ENCODE results near the gene C3orf18.

DNA sequence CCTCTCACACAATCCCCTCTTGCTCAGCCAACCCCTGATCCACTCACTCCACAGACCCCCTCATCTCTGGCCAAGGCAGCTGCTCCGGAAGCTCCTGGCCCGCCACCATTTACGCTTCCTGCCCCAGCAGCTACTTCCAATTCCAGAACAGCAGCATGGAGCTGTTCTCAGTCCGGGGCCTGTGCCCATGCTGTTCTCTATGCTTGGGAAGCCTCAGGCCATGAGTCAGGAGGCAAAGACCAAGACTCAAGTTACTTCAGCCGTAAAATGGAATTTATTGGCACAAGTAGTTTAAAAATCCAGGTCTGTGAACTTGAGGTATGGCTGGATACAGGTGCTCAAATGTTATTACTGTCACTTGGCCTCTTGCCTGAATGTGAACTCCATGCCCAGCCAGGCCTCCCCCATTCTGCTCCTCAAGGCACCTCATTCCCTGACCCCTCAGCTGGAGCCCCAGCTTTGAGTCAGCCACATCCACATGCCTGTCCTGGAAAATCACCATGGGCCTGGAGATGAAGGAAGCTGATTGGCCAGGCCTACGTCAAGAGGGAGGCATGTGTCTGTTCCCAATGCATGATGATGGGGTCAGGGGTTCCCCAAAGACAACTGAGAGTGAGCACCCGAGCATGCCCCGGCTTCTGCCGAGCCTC is 32.7 kb downstream of the C3orf18 start:
- TF ChIP-seq POLR2A (IDR thresholded peaks at IDR 0.05; ENCODE audit: low read depth) (no peak), EP300 (IDR thresholded peaks at IDR 0.05) (no peak), POLR2AphosphoS5 (IDR thresholded peaks at IDR 0.05) (no peak)
- TF ChIP-seq, protein P1, sequence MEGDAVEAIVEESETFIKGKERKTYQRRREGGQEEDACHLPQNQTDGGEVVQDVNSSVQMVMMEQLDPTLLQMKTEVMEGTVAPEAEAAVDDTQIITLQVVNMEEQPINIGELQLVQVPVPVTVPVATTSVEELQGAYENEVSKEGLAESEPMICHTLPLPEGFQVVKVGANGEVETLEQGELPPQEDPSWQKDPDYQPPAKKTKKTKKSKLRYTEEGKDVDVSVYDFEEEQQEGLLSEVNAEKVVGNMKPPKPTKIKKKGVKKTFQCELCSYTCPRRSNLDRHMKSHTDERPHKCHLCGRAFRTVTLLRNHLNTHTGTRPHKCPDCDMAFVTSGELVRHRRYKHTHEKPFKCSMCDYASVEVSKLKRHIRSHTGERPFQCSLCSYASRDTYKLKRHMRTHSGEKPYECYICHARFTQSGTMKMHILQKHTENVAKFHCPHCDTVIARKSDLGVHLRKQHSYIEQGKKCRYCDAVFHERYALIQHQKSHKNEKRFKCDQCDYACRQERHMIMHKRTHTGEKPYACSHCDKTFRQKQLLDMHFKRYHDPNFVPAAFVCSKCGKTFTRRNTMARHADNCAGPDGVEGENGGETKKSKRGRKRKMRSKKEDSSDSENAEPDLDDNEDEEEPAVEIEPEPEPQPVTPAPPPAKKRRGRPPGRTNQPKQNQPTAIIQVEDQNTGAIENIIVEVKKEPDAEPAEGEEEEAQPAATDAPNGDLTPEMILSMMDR (IDR thresholded peaks at IDR 0.05): no peak

All from esophagus muscularis mucosa (tissue), 4 donors.